GM20000 (cell line): ENCODE measurements around the gene CFAP46.

Experiments
- DNase-seq: peaks from one replicate; pipeline ENCODE4 v3.0.0; 2012; ENCODE audit warnings: low spot score
- TF ChIP-seq, protein P1 (sequence below): IDR thresholded peaks from 2 replicates; pipeline ENCODE4 v1.5.1; 2012; ENCODE audit warnings: mild to moderate bottlenecking, control low read depth; ENCODE audit errors: extremely low read depth, missing control alignments

CFAP46 gene

DNA sequence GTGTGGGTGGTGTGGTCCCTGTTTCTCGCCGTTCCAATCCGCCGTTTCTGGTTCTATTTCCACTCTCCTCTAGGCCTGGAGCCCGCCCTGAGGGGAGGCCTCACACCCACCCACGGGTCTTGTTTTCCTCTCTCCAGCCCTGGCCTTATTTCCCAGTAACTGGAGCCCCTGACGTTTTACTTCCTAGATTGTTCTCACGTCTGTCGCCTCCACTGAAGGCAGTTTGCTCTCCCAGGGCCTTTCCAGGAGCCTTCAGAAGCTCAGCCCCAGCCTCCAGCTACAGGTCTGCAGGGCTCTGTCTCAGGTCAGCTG lies 30.6 kb downstream of the CFAP46 start:
- no peak for DNase-seq
- TF ChIP-seq, protein P1, sequence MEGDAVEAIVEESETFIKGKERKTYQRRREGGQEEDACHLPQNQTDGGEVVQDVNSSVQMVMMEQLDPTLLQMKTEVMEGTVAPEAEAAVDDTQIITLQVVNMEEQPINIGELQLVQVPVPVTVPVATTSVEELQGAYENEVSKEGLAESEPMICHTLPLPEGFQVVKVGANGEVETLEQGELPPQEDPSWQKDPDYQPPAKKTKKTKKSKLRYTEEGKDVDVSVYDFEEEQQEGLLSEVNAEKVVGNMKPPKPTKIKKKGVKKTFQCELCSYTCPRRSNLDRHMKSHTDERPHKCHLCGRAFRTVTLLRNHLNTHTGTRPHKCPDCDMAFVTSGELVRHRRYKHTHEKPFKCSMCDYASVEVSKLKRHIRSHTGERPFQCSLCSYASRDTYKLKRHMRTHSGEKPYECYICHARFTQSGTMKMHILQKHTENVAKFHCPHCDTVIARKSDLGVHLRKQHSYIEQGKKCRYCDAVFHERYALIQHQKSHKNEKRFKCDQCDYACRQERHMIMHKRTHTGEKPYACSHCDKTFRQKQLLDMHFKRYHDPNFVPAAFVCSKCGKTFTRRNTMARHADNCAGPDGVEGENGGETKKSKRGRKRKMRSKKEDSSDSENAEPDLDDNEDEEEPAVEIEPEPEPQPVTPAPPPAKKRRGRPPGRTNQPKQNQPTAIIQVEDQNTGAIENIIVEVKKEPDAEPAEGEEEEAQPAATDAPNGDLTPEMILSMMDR, result no peak

DNA sequence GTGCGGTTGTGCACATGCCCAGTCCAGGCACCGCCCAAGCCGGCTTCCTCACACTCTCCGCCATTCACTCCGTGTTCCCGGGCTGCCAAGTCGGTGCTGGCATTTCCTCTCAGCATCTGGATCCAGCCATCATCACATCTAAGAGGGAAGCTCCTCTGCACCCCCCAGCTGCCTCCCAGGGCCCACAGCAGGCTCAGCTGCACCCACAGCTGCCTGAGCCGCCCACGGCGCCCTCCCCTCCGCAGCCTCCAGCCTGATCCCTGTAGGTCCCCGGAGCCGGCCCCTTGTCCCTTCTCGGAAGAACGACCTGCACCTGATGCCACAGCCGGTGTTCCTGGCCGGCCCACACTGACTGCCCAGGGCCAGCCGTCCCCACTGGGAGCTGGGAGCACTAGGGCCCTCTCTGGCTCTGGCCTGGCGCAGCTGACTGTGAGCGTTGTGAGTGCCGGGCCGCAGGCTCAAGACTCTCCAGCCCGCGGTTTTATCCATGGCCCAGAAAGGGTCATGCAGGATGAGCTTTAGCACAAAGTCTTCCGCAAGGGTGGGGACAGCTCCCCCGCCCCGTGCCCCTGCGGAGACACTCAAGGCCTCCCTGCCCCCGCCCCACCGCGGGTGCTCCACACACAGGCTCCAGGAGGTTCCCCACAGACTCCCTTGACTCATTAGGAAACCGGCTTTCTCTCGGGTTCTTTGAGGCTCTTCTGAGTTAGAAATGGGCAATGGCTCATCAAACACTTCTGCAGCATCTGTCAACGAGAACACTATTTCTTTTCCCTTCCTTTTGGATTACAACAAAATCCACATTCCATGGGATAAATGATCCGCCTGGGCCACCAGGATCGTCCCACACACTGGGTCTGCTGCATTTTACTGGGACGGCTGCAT lies 31.2 kb downstream of the CFAP46 start:
- no peak for DNase-seq
- TF ChIP-seq, protein P1, result no peak

DNA sequence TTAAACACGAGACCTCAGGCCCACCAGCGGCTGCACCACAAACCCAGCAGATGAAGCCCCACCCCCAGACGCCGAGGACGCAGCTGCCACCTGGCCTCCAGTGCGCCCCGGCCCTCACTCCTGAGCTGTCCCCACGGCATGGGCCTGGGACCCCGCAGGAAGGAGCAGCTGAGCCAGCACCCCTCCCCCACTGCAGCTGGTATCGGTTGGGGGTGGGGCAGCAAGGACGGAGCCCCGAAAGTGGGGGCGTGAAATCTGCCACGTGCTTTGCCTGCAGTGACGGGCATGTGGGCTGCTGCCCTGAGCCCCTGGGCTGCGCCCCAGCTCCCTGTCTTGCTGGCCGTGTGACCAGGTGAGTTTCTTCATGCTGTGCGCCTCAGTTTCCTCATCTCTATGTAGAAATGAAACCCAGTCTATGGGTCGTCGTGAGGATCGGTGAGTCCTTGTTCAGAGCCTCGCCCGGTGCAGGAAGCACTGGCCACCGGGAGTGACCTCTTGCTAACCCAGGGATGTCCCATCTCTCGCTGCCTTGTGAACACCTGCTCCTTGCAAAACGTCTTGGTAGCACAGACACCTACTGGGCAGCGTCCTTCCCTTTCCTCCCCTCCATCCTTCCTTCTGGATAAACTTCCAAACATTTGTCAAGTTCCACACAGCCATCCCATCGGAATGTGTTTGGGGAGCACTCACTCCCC lies 32.0 kb downstream of the CFAP46 start:
- TF ChIP-seq, protein P1, result no peak
- DNase-seq, result no peak

DNA sequence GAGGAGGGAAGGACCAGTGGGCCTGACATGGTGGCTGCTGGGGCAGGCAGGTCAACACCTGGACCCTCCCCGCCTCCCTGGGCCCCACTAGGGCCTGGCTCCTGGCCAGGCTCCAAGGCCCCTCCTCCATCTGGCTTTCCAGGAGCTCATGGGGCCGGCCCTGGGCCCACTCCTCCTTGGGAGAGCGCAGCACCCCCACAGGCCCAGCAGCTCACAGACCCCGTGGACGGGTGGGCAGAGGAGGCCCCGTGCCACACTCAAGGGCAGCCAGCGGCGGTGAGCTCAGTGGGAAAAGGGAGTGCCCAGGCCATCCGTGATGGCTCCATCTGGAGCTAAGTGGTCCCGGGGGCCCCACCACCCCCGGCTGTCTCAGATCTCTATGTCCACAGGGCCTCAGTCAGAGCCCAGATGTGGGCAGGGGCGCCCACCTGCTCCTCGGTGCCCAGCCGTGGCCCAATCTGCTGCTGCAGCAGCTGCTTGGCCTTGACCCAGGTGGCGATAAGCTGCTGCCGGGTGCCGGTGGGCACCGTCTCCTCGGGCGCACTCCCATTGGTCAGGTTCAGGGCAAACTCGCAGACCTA lies 32.8 kb downstream of the CFAP46 start:
- TF ChIP-seq, protein P1, result no peak
- no peak for DNase-seq

DNA sequence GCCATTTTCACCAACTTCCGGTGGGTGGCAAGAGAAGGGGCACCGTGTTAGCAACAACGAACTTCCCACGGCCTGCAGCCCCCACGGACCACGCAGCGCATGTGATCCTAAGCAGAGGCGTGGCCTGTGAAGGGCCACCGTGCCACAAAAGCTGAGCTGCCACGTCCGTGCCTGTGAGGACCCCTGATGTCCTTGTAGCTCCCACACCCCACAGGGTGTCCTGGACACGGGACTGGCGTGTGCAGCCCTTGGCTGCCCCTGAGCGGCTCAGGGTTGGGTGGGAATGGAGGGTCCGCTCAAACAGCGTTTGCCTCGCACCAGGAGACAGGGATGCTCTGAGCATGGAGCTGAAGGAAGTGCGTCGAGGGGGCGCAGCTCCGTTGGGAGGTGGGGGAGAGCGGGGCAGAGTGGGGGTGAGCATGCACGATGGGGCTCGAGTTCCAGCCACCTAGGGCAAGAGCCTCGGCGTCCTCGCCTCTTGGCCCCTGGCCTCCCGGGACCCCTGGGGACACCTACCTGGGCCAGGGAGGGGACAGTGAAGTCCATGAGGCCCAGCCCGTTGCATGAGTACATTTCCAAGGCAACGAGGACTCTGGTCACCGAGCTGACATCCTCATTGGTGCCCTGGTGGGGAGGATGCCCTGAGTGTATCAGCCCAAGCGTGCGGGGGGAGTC lies 33.6 kb downstream of the CFAP46 start:
- no peak for DNase-seq

DNA sequence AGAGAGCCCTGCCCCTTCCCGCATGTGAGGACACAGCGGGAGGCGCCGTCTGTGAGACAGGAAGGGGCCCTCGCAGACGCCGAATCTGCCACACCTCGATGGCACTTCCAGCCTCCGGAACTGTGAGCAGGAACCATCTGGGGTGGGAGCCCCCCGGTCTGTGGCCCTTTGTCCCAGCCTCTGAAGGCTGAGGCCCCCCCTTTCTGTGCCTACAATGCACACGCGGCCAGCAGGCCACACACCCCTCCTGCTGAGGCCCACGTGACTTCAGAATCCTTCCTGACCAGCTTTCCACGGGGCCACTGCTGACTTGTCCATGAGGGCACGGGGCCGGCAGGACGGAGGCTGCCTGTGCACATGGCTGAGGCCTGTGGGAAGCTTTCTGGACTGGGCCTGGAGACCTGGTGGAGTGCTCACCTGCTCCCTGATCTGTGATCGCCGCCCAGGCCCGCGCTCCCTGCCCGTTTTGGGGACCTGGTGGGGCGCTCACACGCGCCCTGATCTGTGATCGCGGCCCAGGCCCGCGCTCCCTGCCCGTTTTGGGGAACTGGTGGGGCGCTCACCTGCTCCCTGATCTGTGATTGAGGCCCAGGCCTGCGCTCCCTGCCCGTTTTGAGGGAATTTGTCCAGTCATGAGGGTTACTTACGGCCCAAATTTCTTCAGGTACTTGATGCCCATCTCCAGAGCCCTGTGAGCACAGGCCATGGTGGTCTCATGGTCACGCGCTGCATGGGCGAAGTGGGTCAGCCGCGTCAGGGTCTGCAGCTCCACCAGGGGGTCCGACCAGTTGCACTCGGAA lies 34.3 kb downstream of the CFAP46 start:
- no peak for DNase-seq
- TF ChIP-seq, protein P1, result no peak

More for the DNA sequence above, 33.6 kb downstream of the CFAP46 start:
- TF ChIP-seq, protein P1, result no peak
